ENCODE data around the gene ZNF862.

- TF ChIP-seq CTCF (IDR thresholded peaks at IDR 0.05 in 2 of 3, conservative IDR thresholded peaks at IDR 0.05 in 1 of 3; ENCODE audit: control insufficient read depth in 2 of 3, extremely low read depth in 1 of 3, insufficient read depth in 1 of 3, low read depth in 3 of 3, low read length in 3 of 3) (no peak), TCF3 (IDR thresholded peaks at IDR 0.05; ENCODE audit: borderline replicate concordance, insufficient read depth, low read depth, low read length) (no peak), GABPA (IDR thresholded peaks at IDR 0.05; ENCODE audit: low read depth) (no peak), EZH2 (IDR thresholded peaks at IDR 0.05; ENCODE audit: borderline replicate concordance, control insufficient read depth, low read depth, low read length) (no peak), CREB1 (IDR thresholded peaks at IDR 0.05; ENCODE audit: low read depth) (no peak)
- TF ChIP-seq, protein P1, sequence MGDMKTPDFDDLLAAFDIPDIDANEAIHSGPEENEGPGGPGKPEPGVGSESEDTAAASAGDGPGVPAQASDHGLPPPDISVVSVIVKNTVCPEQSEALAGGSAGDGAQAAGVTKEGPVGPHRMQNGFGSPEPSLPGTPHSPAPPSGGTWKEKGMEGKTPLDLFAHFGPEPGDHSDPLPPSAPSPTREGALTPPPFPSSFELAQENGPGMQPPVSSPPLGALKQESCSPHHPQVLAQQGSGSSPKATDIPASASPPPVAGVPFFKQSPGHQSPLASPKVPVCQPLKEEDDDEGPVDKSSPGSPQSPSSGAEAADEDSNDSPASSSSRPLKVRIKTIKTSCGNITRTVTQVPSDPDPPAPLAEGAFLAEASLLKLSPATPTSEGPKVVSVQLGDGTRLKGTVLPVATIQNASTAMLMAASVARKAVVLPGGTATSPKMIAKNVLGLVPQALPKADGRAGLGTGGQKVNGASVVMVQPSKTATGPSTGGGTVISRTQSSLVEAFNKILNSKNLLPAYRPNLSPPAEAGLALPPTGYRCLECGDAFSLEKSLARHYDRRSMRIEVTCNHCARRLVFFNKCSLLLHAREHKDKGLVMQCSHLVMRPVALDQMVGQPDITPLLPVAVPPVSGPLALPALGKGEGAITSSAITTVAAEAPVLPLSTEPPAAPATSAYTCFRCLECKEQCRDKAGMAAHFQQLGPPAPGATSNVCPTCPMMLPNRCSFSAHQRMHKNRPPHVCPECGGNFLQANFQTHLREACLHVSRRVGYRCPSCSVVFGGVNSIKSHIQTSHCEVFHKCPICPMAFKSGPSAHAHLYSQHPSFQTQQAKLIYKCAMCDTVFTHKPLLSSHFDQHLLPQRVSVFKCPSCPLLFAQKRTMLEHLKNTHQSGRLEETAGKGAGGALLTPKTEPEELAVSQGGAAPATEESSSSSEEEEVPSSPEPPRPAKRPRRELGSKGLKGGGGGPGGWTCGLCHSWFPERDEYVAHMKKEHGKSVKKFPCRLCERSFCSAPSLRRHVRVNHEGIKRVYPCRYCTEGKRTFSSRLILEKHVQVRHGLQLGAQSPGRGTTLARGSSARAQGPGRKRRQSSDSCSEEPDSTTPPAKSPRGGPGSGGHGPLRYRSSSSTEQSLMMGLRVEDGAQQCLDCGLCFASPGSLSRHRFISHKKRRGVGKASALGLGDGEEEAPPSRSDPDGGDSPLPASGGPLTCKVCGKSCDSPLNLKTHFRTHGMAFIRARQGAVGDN (IDR thresholded peaks at IDR 0.05) = no peak
Observed at GRCh38 chr7:149864751-149865150, 26.6 kb downstream of the ZNF862 start.

All from GM12878 (cell line).